Adrenal gland (tissue), 12 donors: Measurements from ENCODE around the gene PPP5C. TPM values are rescaled to one million over a fixed set of nuclear protein-coding genes. Genes with fewer than 3 reads are reported as not detected.

Source experiments
- DNase-seq, 7 donors: peaks; one replicate each; pipeline ENCODE4 v3.0.0-alpha.2; 2019 to 2020
- H3K27ac ChIP-seq, 5 donors: fragments of 200-600 bp; sonication (generic) in 4 of 5; 1 replicate in 3 of 5; 2 replicates in 2 of 5; pipeline versions ENCODE4 v1.5.1 to v1.8.0; 2016 to 2020; ENCODE audit warnings: mild to moderate bottlenecking in 1 of 5
- H3K27me3 ChIP-seq: fragments of 200-600 bp; 2 replicates; pipeline ENCODE4 v1.8.0; 2021
- H3K36me3 ChIP-seq, 2 donors: fragments of 200-600 bp; replicated peaks in 1 of 2; 1 replicate in 1 of 2; 2 replicates in 1 of 2; pipeline versions ENCODE4 v1.5.1 to v1.8.0; 2018 to 2022
- H3K4me1 ChIP-seq, 2 donors: fragments of 200-600 bp; replicated peaks in 1 of 2; 1 replicate in 1 of 2; 2 replicates in 1 of 2; pipeline versions ENCODE4 v1.5.1 to v1.8.0; 2018 to 2021
- H3K4me3 ChIP-seq, 4 donors: fragments of 200-600 bp; sonication (generic) in 3 of 4; one replicate each; pipeline ENCODE4 v1.5.1; 2016 to 2018
- H3K9me3 ChIP-seq, 3 donors: fragments of 200-600 bp; sonication (generic) in 1 of 3; replicated peaks in 1 of 3; 1 replicate in 2 of 3; 2 replicates in 1 of 3; pipeline versions ENCODE4 v1.5.1 to v1.8.0; 2016 to 2021
- CTCF ChIP-seq, 6 experiments: fragments of 450-650 bp in 4 of 6; fragments of 200-600 bp in 2 of 6; sonication (generic) in 1 of 6; IDR thresholded peaks; 1 replicate in 5 of 6; 2 replicates in 1 of 6; pipeline versions ENCODE4 v1.5.1 to v1.8.0; 2016 to 2021; ENCODE audit warnings: antibody characterized with exemption in 6 of 6, mild to moderate bottlenecking in 2 of 6, moderate library complexity in 1 of 6
- POLR2A ChIP-seq, 2 donors: fragments of 450-650 bp; IDR thresholded peaks; one replicate each; pipeline ENCODE4 v1.6.1; 2017; ENCODE audit warnings: antibody characterized with exemption in 2 of 2, mild to moderate bottlenecking in 2 of 2, moderate library complexity in 1 of 2
- WGBS, 4 donors: extraction: QIAGEN DNeasy Blood & Tissue Kit in 2 of 4; methylation state at CpG; one replicate each; pipeline versions ENCODE4 v1.1.5 to v1.1.7; 2013 to 2017; 5-methylcytosine and 5-hydroxymethylcytosine counted together
- intact Hi-C, 2 donors: fragments of 100-400 bp; cut with DNase I; formaldehyde crosslinking; loops; one replicate each; pipeline versions ENCODE4 v1.14.1 to v1.15.0; 2022 to 2023
- polyA plus RNA-seq, 3 donors: library from polyadenylated mRNA; stranded (reverse); fragments of 200-250 nt in 2 of 3; fragments of 350-450 nt in 1 of 3; fragmentation: Illumina TruSeq in 1 of 3; extraction: RNeasy Lipid Tissue Mini Kit (QIAGEN cat#74804) in 1 of 3; gene quantifications; one replicate each; pipeline ENCODE4 v1.2.3, GENCODE V29; 2013 to 2014
- total RNA-seq, 9 donors: library from RNA; depleted of rRNA in 4 of 9; stranded (reverse); fragments of >200 nt in 4 of 9; fragments of 120-200 nt in 1 of 9; fragmentation: NEBNext Ultra II Directional in 1 of 9; extraction: Animal tissue kit (Norgen Biotek cat#: 25700) in 1 of 9; gene quantifications; one replicate each; pipeline versions ENCODE4 v1.1.0 to v1.2.4, GENCODE V29; 2013 to 2023
- donor health status: healthy with polysubstance abuse.
- donor health status: Bipolar disorder and iron deficiency.
- donor health status: DM: yes; HTN: yes; CAD: no.
- donor health status: DM: no; HTN: no; CAD: no.
- donor health status: DM: no; HTN: no; CAD: no.
- donor health status: DM: yes; HTN: yes; CAD: no.

Gene PPP5C
- total and polyA plus RNA-seq, 12 donors = 42.3 to 135 (median 75.1) TPM

GRCh38 chr19:46383846-46384245 is 37.0 kb downstream of the PPP5C start:
- Histone ChIP-seq H3K27ac (no peak overlapping the region), H3K4me1 (peaks cover 0 to 33% of the 10 kb centered on the region in 2 donors), H3K9me3 (no peaks in the 10 kb centered on the region), H3K4me3 (no peak overlapping the region), H3K36me3 (peaks cover 0 to 86% of the 10 kb centered on the region in 2 donors), H3K27me3 (no peaks in the 10 kb centered on the region)
- TF ChIP-seq POLR2A (IDR thresholded peaks at IDR 0.05) (no peak), CTCF (IDR thresholded peaks at IDR 0.05) (no peak)
- WGBS, 4 donors = 76 to 93% (median 78%) methylated on average over 6 to 7 of the region's 7 CpGs
- intact Hi-C loops = loop anchor here in 1 of 2 donors (10.0 kb wide), 1 partner anchor 99 kb away; no protein-coding TSS in a partner anchor
- DNase-seq = peak in 4 of 7 donors; percentile 22 to 51 (median 26)

- no peak for TF ChIP-seq POLR2A (IDR thresholded peaks at IDR 0.05)
- no peak for TF ChIP-seq CTCF (IDR thresholded peaks at IDR 0.05)
- peaks cover 0 to 83% of the 10 kb centered on the region in 2 donors for H3K36me3 ChIP-seq
- WGBS, 4 donors = 91 to 96% (median 94%) methylated on average over 6 to 11 of the region's 11 CpGs
Measured at GRCh38 chr19:46384396-46384795, 37.5 kb downstream of the PPP5C start.

DNA sequence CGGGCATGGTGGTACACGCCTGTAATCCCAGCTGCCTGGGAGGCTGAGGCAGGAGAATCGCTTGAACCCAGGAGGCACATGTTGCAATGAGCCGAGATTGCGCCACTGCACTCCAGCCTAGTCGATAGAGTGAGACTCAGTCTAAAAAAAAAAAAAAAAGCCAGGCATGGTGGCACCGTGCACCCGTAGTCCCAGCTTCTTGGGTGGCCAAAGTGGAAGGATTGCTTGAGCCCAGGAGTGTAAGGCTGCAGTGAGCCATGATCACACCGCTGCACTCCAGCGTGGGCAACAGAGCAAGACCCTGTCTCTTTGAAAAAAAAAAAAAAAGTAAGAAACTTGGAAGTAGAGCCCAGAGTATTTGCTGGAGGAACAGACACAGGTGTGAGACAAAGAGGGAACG is 38.7 kb downstream of the PPP5C start:
- H3K36me3 ChIP-seq = peaks cover 0 to 81% of the 10 kb centered on the region in 2 donors
- intact Hi-C loops = loop anchor here in 1 of 2 donors (10.0 kb wide), 1 partner anchor 101 kb away; no protein-coding TSS in a partner anchor
- no peak overlapping the region for H3K27ac ChIP-seq
- 87 to 94% (median 90%) methylated on average over 11 of the region's 11 CpGs for WGBS, 4 donors
- DNase-seq = peak in 4 of 7 donors; percentile 3 to 22 (median 8)
- no peak for TF ChIP-seq POLR2A (IDR thresholded peaks at IDR 0.05)
- TF ChIP-seq CTCF (IDR thresholded peaks at IDR 0.05) = no peak
- peaks cover 0 to 18% of the 10 kb centered on the region in 2 donors for H3K4me1 ChIP-seq
- no peak overlapping the region for H3K4me3 ChIP-seq
- H3K27me3 ChIP-seq = no peaks in the 10 kb centered on the region
- H3K9me3 ChIP-seq = no peaks in the 10 kb centered on the region

More at GRCh38 chr19:46384396-46384795, 37.5 kb downstream of the PPP5C start:
- no peak overlapping the region for H3K4me3 ChIP-seq
- peak in 4 of 7 donors; percentile 12 to 48 (median 18) for DNase-seq
- H3K4me1 ChIP-seq = peaks cover 0 to 27% of the 10 kb centered on the region in 2 donors
- no peaks in the 10 kb centered on the region for H3K9me3 ChIP-seq
- no peaks in the 10 kb centered on the region for H3K27me3 ChIP-seq
- intact Hi-C loops = loop anchor here in 1 of 2 donors (10.0 kb wide), 1 partner anchor 100 kb away; no protein-coding TSS in a partner anchor
- H3K27ac ChIP-seq = no peak overlapping the region

- TF ChIP-seq CTCF (IDR thresholded peaks at IDR 0.05) (no peak), POLR2A (IDR thresholded peaks at IDR 0.05) (no peak)
- 90 to 99% (median 94%) methylated on average over 9 to 10 of the region's 10 CpGs for WGBS, 4 donors
- H3K36me3 ChIP-seq = peaks cover 0 to 82% of the 10 kb centered on the region in 2 donors
- no peaks in the 10 kb centered on the region for H3K9me3 ChIP-seq
- DNase-seq = peak in 3 of 7 donors; percentile 8 to 17 (median 13)
- no peak overlapping the region for H3K4me3 ChIP-seq
- intact Hi-C loops = loop anchor here in 1 of 2 donors (10.0 kb wide), 1 partner anchor 101 kb away; no protein-coding TSS in a partner anchor
- peaks cover 0 to 18% of the 10 kb centered on the region in 2 donors for H3K4me1 ChIP-seq
- no peaks in the 10 kb centered on the region for H3K27me3 ChIP-seq
- no peak overlapping the region for H3K27ac ChIP-seq
Measured at GRCh38 chr19:46386151-46386550, 39.3 kb downstream of the PPP5C start.
